ENCODE results near the gene AGPAT3.

AGPAT3 gene

GRCh38 chr21:43903451-43904091 is 38.5 kb downstream of the AGPAT3 start:
- Histone ChIP-seq H3K9ac (ENCODE audit: low read length) (no peak overlapping the region), H3K27ac (ENCODE audit: low read depth, low read length) (no peak overlapping the region), H3K4me1 (ENCODE audit: insufficient read depth, low read length) (peaks cover 4% of the 10 kb centered on the region), H3K27me3 (ENCODE audit: control insufficient read depth in 1 of 2, insufficient read depth in 2 of 2, low read length in 2 of 2) (no peaks in the 10 kb centered on the region), H3K36me3 (ENCODE audit: insufficient read depth, low read length) (peaks cover 6% of the 10 kb centered on the region), H3K9me3 (ENCODE audit: low read length) (no peaks in the 10 kb centered on the region), H3K4me3 (ENCODE audit: low read depth in 1 of 2, low read length in 2 of 2) (no peak overlapping the region)

- no peak overlapping the region for H3K27ac ChIP-seq (ENCODE audit: low read depth, low read length)
- no peaks in the 10 kb centered on the region for H3K9me3 ChIP-seq (ENCODE audit: low read length)
- H3K9ac ChIP-seq (ENCODE audit: low read length): no peak overlapping the region
- peaks cover 4% of the 10 kb centered on the region for H3K4me1 ChIP-seq (ENCODE audit: insufficient read depth, low read length)
- no peaks in the 10 kb centered on the region for H3K27me3 ChIP-seq (ENCODE audit: control insufficient read depth in 1 of 2, insufficient read depth in 2 of 2, low read length in 2 of 2)
- no peak overlapping the region for H3K4me3 ChIP-seq (ENCODE audit: low read depth in 1 of 2, low read length in 2 of 2)
- peaks cover 6% of the 10 kb centered on the region for H3K36me3 ChIP-seq (ENCODE audit: insufficient read depth, low read length)
These were observed 39.3 kb downstream of the AGPAT3 start for GRCh38 chr21:43904331-43904781.

- Histone ChIP-seq H3K9ac (ENCODE audit: low read length) (no peak overlapping the region), H3K4me3 (ENCODE audit: low read depth in 1 of 2, low read length in 2 of 2) (no peak overlapping the region), H3K9me3 (ENCODE audit: low read length) (no peaks in the 10 kb centered on the region), H3K27ac (ENCODE audit: low read depth, low read length) (no peak overlapping the region), H3K36me3 (ENCODE audit: insufficient read depth, low read length) (peaks cover 6% of the 10 kb centered on the region), H3K4me1 (ENCODE audit: insufficient read depth, low read length) (peaks cover 4% of the 10 kb centered on the region), H3K27me3 (ENCODE audit: control insufficient read depth in 1 of 2, insufficient read depth in 2 of 2, low read length in 2 of 2) (no peaks in the 10 kb centered on the region)
These were observed 40.9 kb downstream of the AGPAT3 start for GRCh38 chr21:43905726-43906455.

- no peaks in the 10 kb centered on the region for H3K27me3 ChIP-seq (ENCODE audit: control insufficient read depth in 1 of 2, insufficient read depth in 2 of 2, low read length in 2 of 2)
- H3K36me3 ChIP-seq (ENCODE audit: insufficient read depth, low read length): peaks cover 6% of the 10 kb centered on the region
- H3K27ac ChIP-seq (ENCODE audit: low read depth, low read length): no peak overlapping the region
- no peaks in the 10 kb centered on the region for H3K9me3 ChIP-seq (ENCODE audit: low read length)
- H3K9ac ChIP-seq (ENCODE audit: low read length): no peak overlapping the region
- H3K4me1 ChIP-seq (ENCODE audit: insufficient read depth, low read length): peaks cover 4% of the 10 kb centered on the region
- H3K4me3 ChIP-seq (ENCODE audit: low read depth in 1 of 2, low read length in 2 of 2): no peak overlapping the region
These were observed 41.8 kb downstream of the AGPAT3 start for GRCh38 chr21:43906585-43907370.

GRCh38 chr21:43907751-43908150 is 42.7 kb downstream of the AGPAT3 start:
- H3K27ac ChIP-seq (ENCODE audit: low read depth, low read length): no peak overlapping the region
- peaks cover 6% of the 10 kb centered on the region for H3K36me3 ChIP-seq (ENCODE audit: insufficient read depth, low read length)
- H3K4me3 ChIP-seq (ENCODE audit: low read depth in 1 of 2, low read length in 2 of 2): no peak overlapping the region
- H3K9ac ChIP-seq (ENCODE audit: low read length): no peak overlapping the region
- H3K4me1 ChIP-seq (ENCODE audit: insufficient read depth, low read length): peaks cover 4% of the 10 kb centered on the region
- H3K27me3 ChIP-seq (ENCODE audit: control insufficient read depth in 1 of 2, insufficient read depth in 2 of 2, low read length in 2 of 2): no peaks in the 10 kb centered on the region
- no peaks in the 10 kb centered on the region for H3K9me3 ChIP-seq (ENCODE audit: low read length)

- Histone ChIP-seq H3K27ac (ENCODE audit: low read depth, low read length) (no peak overlapping the region), H3K9ac (ENCODE audit: low read length) (no peak overlapping the region)
These were observed 43.1 kb downstream of the AGPAT3 start for GRCh38 chr21:43908167-43908566.

GRCh38 chr21:43909741-43910400 is 44.8 kb downstream of the AGPAT3 start:
- H3K27ac ChIP-seq (ENCODE audit: low read depth, low read length): no peak overlapping the region
- peaks cover 6% of the 10 kb centered on the region for H3K36me3 ChIP-seq (ENCODE audit: insufficient read depth, low read length)
- H3K9ac ChIP-seq (ENCODE audit: low read length): no peak overlapping the region
- H3K4me3 ChIP-seq (ENCODE audit: low read depth in 1 of 2, low read length in 2 of 2): no peak overlapping the region
- H3K4me1 ChIP-seq (ENCODE audit: insufficient read depth, low read length): no peaks in the 10 kb centered on the region
- H3K27me3 ChIP-seq (ENCODE audit: control insufficient read depth in 1 of 2, insufficient read depth in 2 of 2, low read length in 2 of 2): no peaks in the 10 kb centered on the region
- H3K9me3 ChIP-seq (ENCODE audit: low read length): no peaks in the 10 kb centered on the region

More at GRCh38 chr21:43908167-43908566, 43.1 kb downstream of the AGPAT3 start:
- Histone ChIP-seq H3K27me3 (ENCODE audit: control insufficient read depth in 1 of 2, insufficient read depth in 2 of 2, low read length in 2 of 2) (no peaks in the 10 kb centered on the region), H3K4me1 (ENCODE audit: insufficient read depth, low read length) (peaks cover under 1% of the 10 kb centered on the region), H3K9me3 (ENCODE audit: low read length) (no peaks in the 10 kb centered on the region), H3K36me3 (ENCODE audit: insufficient read depth, low read length) (peaks cover 6% of the 10 kb centered on the region), H3K4me3 (ENCODE audit: low read depth in 1 of 2, low read length in 2 of 2) (no peak overlapping the region)

GRCh38 chr21:43910460-43910859 is 45.4 kb downstream of the AGPAT3 start:
- no peaks in the 10 kb centered on the region for H3K27me3 ChIP-seq (ENCODE audit: control insufficient read depth in 1 of 2, insufficient read depth in 2 of 2, low read length in 2 of 2)
- no peak overlapping the region for H3K4me3 ChIP-seq (ENCODE audit: low read depth in 1 of 2, low read length in 2 of 2)
- H3K27ac ChIP-seq (ENCODE audit: low read depth, low read length): no peak overlapping the region
- no peaks in the 10 kb centered on the region for H3K4me1 ChIP-seq (ENCODE audit: insufficient read depth, low read length)
- peaks cover 6% of the 10 kb centered on the region for H3K36me3 ChIP-seq (ENCODE audit: insufficient read depth, low read length)
- no peaks in the 10 kb centered on the region for H3K9me3 ChIP-seq (ENCODE audit: low read length)
- no peak overlapping the region for H3K9ac ChIP-seq (ENCODE audit: low read length)

- Histone ChIP-seq H3K27me3 (ENCODE audit: control insufficient read depth in 1 of 2, insufficient read depth in 2 of 2, low read length in 2 of 2) (no peaks in the 10 kb centered on the region), H3K9me3 (ENCODE audit: low read length) (no peaks in the 10 kb centered on the region), H3K4me1 (ENCODE audit: insufficient read depth, low read length) (peaks cover 5% of the 10 kb centered on the region), H3K27ac (ENCODE audit: low read depth, low read length) (no peak overlapping the region), H3K9ac (ENCODE audit: low read length) (no peak overlapping the region), H3K36me3 (ENCODE audit: insufficient read depth, low read length) (no peaks in the 10 kb centered on the region), H3K4me3 (ENCODE audit: low read depth in 1 of 2, low read length in 2 of 2) (no peak overlapping the region)
These were observed 46.3 kb downstream of the AGPAT3 start for GRCh38 chr21:43911015-43911934.

- no peak overlapping the region for H3K4me3 ChIP-seq (ENCODE audit: low read depth in 1 of 2, low read length in 2 of 2)
- H3K9me3 ChIP-seq (ENCODE audit: low read length): no peaks in the 10 kb centered on the region
- H3K4me1 ChIP-seq (ENCODE audit: insufficient read depth, low read length): peaks cover 5% of the 10 kb centered on the region
- H3K27me3 ChIP-seq (ENCODE audit: control insufficient read depth in 1 of 2, insufficient read depth in 2 of 2, low read length in 2 of 2): no peaks in the 10 kb centered on the region
- no peak overlapping the region for H3K27ac ChIP-seq (ENCODE audit: low read depth, low read length)
- H3K36me3 ChIP-seq (ENCODE audit: insufficient read depth, low read length): no peaks in the 10 kb centered on the region
- no peak overlapping the region for H3K9ac ChIP-seq (ENCODE audit: low read length)
These were observed 47.0 kb downstream of the AGPAT3 start for GRCh38 chr21:43911935-43912487.
